Limb (tissue), 2 donors: ENCODE results near the gene COX20.
"Not testable (repeated sequence)": the region's sequence is repeated elsewhere in the genome, so short reads cannot be mapped to it uniquely, and the experiment has no call there.

Source experiments
- DNase-seq, 2 donors: peaks; one replicate each; pipeline ENCODE4 v3.0.0-alpha.2; 2016; ENCODE audit errors: extremely low spot score in 2 of 2

The COX20 gene

DNA sequence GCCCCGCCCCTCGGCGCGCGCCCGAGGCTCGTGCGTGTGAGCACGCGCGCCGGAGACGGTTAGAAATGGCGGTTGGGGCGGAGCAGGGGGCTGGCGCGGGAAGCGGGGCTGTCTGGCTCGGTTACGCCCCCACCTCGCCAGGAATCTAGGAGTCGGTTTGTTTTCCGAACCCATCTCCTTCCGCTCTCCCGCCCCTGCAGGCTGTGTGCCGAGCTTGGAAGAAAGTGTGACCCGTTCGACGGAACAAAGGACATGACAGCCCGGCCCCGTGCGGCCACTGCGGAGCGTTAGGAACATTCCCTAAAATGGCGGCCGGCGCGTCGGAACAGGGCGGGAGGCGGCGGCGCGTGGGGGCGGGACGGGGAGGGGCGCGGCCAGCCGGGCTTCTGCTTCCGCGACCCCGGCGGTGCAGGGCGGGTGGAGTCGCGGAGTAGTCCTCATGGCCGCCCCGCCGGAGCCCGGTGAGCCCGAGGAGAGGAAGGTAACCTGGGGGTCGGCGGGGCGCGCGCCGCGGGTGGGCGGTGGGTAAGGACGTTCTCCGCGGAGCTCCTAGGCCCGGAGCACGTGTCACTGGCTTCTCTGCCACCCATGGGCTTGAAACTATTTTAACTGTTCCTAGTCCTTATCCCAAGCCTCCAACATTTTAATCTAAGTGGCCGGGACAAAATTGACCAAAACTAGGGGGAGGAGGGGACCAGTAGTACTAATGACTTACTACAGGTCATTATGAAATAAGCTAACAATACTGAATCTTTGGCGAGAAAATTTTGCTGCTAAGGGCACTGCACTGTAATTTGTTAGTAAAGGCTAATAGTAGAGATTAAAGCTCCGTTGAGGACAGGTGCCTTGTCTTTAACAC, at the start of gene COX20:
TSS of gene COX20 (plus strand) at position 383 of the 859 bp plus-strand sequence. CDS start at position 440, 57 bp downstream.
- DNase-seq: peak; percentile 94 to 98

- no peak for DNase-seq
Observed at GRCh38 chr1:244788493-244789275, 46.8 kb upstream of the COX20 start.

DNA sequence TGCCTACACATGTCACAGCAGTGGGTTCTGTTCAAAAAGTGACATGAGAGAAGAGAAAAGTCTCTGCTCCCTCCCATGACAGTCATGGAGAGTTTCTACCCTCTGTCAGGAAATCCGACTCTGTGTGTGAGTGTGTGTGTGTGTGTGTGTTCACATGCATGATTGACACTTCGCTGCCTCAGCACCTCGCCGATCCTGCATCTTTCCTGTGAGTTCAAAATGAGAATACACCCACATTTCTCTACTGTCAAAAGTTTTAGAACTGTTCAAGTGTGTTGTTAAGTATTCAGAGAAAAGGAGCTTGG, 46.2 kb upstream of the COX20 start:
- DNase-seq: no peak

DNA sequence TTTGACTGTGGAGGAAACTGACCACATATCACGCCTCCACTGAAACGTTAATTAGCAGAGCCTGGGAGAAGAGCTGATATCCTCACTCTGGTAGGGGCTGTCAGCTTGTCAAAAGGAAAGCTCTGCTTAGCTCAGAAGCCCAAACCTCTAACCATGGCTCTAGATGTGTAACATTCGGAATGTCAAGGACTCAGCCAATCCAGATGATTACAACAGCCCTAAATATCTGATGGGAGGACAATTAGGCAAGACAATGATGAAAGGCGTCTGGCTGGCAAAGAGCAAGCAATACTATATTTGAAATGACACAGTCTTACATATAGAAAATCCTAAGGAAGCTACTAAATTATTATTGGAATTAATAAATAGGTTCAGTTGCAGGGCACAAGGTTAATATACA, 45.7 kb upstream of the COX20 start:
- DNase-seq: no peak

DNA sequence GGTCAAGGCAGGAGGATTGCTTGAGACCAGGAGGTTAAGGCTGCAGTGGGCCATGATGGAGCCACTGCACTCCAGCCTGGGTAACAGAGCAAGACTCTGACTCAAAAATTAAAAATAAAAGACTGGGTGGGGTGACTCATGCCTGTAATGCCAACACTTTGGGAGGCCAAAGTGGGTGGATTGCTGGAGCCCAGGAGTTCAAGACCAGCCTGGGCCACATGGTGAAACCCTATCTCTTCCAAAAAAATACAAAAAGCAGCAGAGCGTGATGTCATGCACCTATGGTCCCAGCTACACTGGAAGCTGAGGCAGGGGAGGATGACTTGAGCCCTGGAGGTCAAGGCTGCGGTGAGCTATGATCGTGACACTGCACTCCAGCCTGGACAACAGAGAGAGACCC, 44.4 kb upstream of the COX20 start:
- DNase-seq: no peak

DNA sequence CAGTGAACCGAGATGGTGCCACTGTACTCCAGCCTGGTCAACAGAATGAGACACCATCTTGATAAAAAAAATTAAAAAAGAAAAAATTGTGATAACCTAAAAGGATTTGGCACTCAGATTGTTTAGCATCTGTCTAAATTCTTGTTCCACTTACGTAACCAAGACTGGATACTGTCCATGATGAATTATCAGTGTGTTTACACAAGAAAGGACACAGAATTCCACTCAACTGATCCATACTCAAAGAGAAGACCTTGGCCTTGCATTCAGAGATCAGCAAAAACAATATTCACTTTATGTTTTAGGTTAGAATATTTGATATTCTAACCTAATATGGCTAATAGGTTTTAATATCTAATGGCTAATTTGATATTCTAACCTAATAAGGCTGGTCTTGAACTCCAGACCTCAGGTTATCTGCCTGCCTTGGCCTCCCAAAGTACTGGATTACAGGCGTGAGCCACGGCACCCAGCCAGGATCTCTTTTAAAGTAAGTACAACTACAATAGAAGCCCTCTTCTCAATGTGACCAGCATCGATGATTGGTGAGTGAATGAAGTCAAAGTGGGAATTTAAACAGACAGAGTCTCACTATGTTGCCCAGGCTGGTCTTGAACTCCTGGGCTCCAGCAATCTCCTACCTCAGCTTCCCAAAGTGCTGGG, 43.1 kb upstream of the COX20 start:
- no peak for DNase-seq

GRCh38 chr1:244794071-244794470, 41.4 kb upstream of the COX20 start:
- no peak for DNase-seq

GRCh38 chr1:244794516-244794915, 40.9 kb upstream of the COX20 start:
- not testable (repeated sequence) for DNase-seq

DNA sequence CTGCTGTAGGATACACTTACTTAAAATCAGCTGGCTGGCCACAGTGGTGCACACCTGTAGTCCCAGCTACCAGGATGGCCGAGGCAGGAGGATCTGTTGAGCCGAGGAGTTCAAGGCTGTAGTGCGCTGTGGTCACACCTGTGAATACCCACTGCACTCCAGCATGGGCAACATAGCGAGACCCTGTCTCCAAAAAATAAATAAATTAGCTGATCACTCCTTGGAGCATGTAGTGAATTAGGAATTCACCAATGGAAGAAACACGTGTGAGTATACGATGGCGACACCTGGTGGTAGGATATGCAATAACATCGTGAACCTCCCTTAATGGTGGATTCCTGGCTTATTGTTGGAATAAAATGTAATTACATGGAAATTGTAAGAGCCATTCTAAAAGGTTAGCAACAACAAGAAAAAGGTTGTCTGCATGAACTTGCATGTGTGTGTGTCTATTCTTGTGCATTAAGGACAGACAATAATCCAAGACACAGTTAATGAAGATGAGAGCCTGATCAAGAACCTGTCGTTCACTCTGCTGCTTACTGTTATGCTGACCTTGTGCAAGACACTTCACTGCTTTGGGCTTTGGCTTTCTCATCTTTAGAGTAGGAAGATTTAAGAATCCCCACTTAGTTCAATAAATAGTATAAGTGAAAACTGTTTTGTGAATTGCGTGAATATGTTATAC, 38.6 kb upstream of the COX20 start:
- DNase-seq: peak; percentile 70

GRCh38 chr1:244800821-244801220, 34.6 kb upstream of the COX20 start:
- DNase-seq: no peak

GRCh38 chr1:244801246-244801645, 34.2 kb upstream of the COX20 start:
- DNase-seq: no peak

DNA sequence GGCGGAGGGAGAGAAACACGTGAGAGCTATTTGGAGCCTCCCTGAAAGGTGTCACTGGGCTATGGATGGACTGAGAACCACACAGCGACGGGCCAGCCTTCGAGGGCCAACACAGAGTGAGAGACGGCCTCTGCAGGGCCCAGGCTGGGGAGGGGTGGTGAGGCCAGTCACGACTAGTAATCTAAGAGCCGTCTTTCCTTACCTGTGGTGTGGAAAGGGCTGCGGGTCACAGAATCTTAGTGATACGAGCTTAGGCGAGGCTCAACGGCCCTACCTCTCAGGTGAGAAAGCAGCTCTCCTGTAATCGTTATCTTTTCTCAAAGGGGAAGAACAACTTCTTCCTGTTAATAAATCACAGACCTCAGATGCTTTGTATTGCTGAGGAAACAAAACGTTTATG, 33.4 kb upstream of the COX20 start:
- DNase-seq: no peak

DNA sequence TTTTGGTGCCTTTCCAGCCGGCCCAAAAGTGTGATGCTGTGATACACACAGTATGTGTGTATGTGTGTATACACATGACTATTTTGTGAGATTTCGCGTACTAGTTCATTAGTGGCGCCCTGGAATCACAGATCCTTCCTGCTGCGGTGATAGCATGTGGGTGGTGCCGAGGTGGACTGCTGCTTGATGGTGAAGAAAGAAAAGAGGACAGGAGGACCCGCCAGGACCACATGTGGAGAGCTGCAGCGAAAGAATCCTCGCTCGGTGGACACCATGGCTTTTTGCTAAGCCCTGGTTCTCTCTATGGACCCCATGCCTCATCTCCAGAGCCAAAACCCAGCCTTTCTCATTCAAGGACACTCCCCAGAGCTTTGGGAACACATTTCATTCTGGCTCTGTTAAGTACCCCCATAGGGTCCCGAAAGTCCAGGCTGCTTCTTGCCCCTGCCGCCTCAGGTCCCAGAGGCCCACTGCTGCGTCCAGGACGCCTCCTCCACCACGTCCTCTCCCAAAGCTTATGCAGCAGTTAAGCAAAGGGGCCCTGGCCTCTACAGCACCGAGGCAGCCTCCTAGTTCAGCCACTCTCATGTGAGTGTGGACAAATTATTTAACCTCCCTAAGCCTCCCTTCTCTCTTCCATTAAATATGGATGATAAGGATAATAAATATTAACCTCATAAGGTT, 32.8 kb upstream of the COX20 start:
- DNase-seq: no peak

DNA sequence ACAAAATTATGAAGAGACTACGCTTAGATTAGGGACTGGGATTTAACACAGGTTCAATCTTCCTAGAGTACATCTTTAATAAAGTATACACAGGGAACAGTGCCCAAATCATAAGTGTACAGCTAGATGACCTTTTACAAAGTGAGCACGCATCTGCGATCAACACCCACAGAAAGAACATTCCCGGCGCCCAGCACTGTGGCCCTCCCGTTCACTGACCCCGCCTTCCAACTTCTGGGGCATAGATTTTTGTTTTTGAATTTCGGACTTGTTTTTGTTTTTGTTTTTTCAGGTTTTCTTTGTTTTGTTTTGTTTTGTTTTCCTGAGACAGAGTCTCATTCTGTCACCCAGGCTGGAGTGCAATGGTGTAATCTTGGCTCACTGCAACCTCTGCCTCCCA, 30.6 kb upstream of the COX20 start:
- DNase-seq: no peak

- DNase-seq: no peak
Observed at GRCh38 chr1:244807138-244807537, 28.3 kb upstream of the COX20 start.

DNA sequence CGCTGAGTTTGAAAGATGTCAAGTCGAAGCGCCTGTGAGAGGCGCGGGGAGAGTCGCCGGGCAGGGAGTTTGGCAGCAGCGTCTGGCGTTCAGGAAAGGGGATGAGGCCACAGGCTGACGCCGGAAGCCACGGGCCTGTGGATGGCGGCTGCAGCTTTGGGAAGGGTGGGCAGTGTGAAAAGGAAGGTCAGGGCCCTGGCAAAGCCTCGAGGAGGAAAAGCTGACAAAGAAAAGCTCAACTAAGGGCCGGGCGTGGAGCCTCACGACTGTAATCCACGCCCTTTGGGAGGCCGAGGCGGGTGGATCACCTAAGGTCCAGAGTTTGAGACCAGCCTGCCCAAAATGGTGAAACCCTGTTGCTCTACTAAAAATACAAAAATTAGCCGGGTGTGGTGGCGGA, 25.2 kb upstream of the COX20 start:
- DNase-seq: no peak

DNA sequence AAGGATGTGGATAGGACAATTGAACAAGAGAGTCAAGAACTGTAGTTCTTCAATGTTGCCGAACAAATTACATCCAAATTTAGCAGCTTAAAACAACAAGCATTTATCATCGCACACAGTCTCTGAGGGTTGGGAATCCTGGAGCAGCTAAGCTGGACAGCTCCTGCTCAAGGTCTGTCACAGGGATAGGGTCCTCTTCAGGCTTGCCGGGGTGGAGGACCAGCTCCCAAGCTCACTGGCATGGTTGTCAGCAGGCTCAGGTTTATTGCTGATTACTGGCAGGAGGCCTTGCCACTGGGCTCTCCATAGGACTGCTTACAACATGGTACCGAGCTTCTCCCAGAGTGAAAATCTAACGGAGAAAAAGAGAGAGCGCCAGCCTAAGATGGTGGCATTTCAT, 22.1 kb upstream of the COX20 start:
- no peak for DNase-seq

- DNase-seq: no peak
Observed at GRCh38 chr1:244815600-244816099, 19.8 kb upstream of the COX20 start.

DNA sequence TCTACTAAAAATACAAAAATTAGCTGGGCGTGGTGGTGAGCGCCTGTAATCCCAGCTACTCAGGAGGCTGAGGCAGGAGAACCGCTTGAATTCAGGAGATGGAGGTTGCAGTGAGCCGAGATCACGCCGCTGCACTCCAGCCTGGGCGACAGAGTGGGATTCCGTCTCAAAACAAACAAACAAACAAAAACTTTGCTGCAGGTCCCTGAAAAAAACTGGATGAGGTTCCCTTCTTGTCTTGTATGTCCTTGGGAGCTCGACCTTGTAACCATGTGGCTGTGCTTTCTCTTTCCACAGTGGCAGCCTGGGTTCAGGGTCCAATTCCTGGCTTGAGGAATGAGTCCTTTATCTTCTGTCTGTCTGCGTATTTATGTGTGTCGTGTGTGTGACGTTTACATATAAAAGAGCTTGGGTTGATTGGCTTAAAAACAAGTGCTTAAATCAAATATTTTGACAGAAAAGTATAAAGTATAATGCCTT, 18.0 kb upstream of the COX20 start:
- DNase-seq: no peak

- DNase-seq: no peak
Observed at GRCh38 chr1:244820131-244820530, 15.3 kb upstream of the COX20 start.

GRCh38 chr1:244821134-244821533, 14.3 kb upstream of the COX20 start:
- DNase-seq: no peak
